ENCODE data around the gene GTF2F1.

The GTF2F1 gene

GRCh38 chr19:6396305-6396704 lies 3.3 kb upstream of the GTF2F1 start:
- Histone ChIP-seq H3K9ac (ENCODE audit: low read depth, low read length) (no peak overlapping the region), H3K9me3 (ENCODE audit: control insufficient read depth, insufficient read depth, low read length) (no peaks in the 10 kb centered on the region), H3K27me3 (ENCODE audit: control insufficient read depth, insufficient read depth, low read length) (no peaks in the 10 kb centered on the region), H3K4me1 (ENCODE audit: control insufficient read depth, insufficient read depth, low read length) (no peaks in the 10 kb centered on the region), H3K4me3 (ENCODE audit: low read depth, low read length) (no peak overlapping the region), H3K36me3 (ENCODE audit: control insufficient read depth, insufficient read depth, low read length) (no peaks in the 10 kb centered on the region)

GRCh38 chr19:6394831-6395230 lies 1.9 kb upstream of the GTF2F1 start:
- Histone ChIP-seq H3K36me3 (ENCODE audit: control insufficient read depth, insufficient read depth, low read length) (peaks cover 5% of the 10 kb centered on the region), H3K9me3 (ENCODE audit: control insufficient read depth, insufficient read depth, low read length) (no peaks in the 10 kb centered on the region), H3K9ac (ENCODE audit: low read depth, low read length) (no peak overlapping the region), H3K4me1 (ENCODE audit: control insufficient read depth, insufficient read depth, low read length) (no peaks in the 10 kb centered on the region), H3K27me3 (ENCODE audit: control insufficient read depth, insufficient read depth, low read length) (no peaks in the 10 kb centered on the region), H3K4me3 (ENCODE audit: low read depth, low read length) (no peak overlapping the region)

GRCh38 chr19:6393983-6394412 lies 1.0 kb upstream of the GTF2F1 start:
- no peaks in the 10 kb centered on the region for H3K9me3 ChIP-seq (ENCODE audit: control insufficient read depth, insufficient read depth, low read length)
- H3K4me3 ChIP-seq (ENCODE audit: low read depth, low read length): peak overlapping the region; percentile 98
- no peaks in the 10 kb centered on the region for H3K4me1 ChIP-seq (ENCODE audit: control insufficient read depth, insufficient read depth, low read length)
- H3K9ac ChIP-seq (ENCODE audit: low read depth, low read length): peak overlapping the region; percentile 60
- peaks cover 9% of the 10 kb centered on the region for H3K36me3 ChIP-seq (ENCODE audit: control insufficient read depth, insufficient read depth, low read length)
- H3K27me3 ChIP-seq (ENCODE audit: control insufficient read depth, insufficient read depth, low read length): no peaks in the 10 kb centered on the region

GRCh38 chr19:6392221-6393073 lies 517 bp downstream of the GTF2F1 start:
- peak overlapping the region; percentile 98 for H3K4me3 ChIP-seq (ENCODE audit: low read depth, low read length)

GRCh38 chr19:6387372-6387771 lies 5.6 kb downstream of the GTF2F1 start:
- no peaks in the 10 kb centered on the region for H3K9me3 ChIP-seq (ENCODE audit: control insufficient read depth, insufficient read depth, low read length)
- H3K4me1 ChIP-seq (ENCODE audit: control insufficient read depth, insufficient read depth, low read length): no peaks in the 10 kb centered on the region
- H3K36me3 ChIP-seq (ENCODE audit: control insufficient read depth, insufficient read depth, low read length): peaks cover 45% of the 10 kb centered on the region
- no peak overlapping the region for H3K9ac ChIP-seq (ENCODE audit: low read depth, low read length)
- H3K4me3 ChIP-seq (ENCODE audit: low read depth, low read length): no peak overlapping the region
- no peaks in the 10 kb centered on the region for H3K27me3 ChIP-seq (ENCODE audit: control insufficient read depth, insufficient read depth, low read length)

More at GRCh38 chr19:6392221-6393073, 517 bp downstream of the GTF2F1 start:
- H3K4me1 ChIP-seq (ENCODE audit: control insufficient read depth, insufficient read depth, low read length): no peaks in the 10 kb centered on the region
- H3K27me3 ChIP-seq (ENCODE audit: control insufficient read depth, insufficient read depth, low read length): no peaks in the 10 kb centered on the region
- H3K9ac ChIP-seq (ENCODE audit: low read depth, low read length): peak overlapping the region; percentile 94
- peaks cover 21% of the 10 kb centered on the region for H3K36me3 ChIP-seq (ENCODE audit: control insufficient read depth, insufficient read depth, low read length)
- no peaks in the 10 kb centered on the region for H3K9me3 ChIP-seq (ENCODE audit: control insufficient read depth, insufficient read depth, low read length)

GRCh38 chr19:6384381-6384780 lies 8.6 kb downstream of the GTF2F1 start:
- peaks cover 65% of the 10 kb centered on the region for H3K36me3 ChIP-seq (ENCODE audit: control insufficient read depth, insufficient read depth, low read length)
- no peaks in the 10 kb centered on the region for H3K9me3 ChIP-seq (ENCODE audit: control insufficient read depth, insufficient read depth, low read length)
- H3K9ac ChIP-seq (ENCODE audit: low read depth, low read length): no peak overlapping the region
- no peaks in the 10 kb centered on the region for H3K4me1 ChIP-seq (ENCODE audit: control insufficient read depth, insufficient read depth, low read length)
- H3K4me3 ChIP-seq (ENCODE audit: low read depth, low read length): no peak overlapping the region
- no peaks in the 10 kb centered on the region for H3K27me3 ChIP-seq (ENCODE audit: control insufficient read depth, insufficient read depth, low read length)

GRCh38 chr19:6383188-6383587 lies 9.8 kb downstream of the GTF2F1 start:
- peaks cover 58% of the 10 kb centered on the region for H3K36me3 ChIP-seq (ENCODE audit: control insufficient read depth, insufficient read depth, low read length)
- H3K9me3 ChIP-seq (ENCODE audit: control insufficient read depth, insufficient read depth, low read length): no peaks in the 10 kb centered on the region
- no peak overlapping the region for H3K9ac ChIP-seq (ENCODE audit: low read depth, low read length)
- no peaks in the 10 kb centered on the region for H3K4me1 ChIP-seq (ENCODE audit: control insufficient read depth, insufficient read depth, low read length)
- H3K27me3 ChIP-seq (ENCODE audit: control insufficient read depth, insufficient read depth, low read length): no peaks in the 10 kb centered on the region
- no peak overlapping the region for H3K4me3 ChIP-seq (ENCODE audit: low read depth, low read length)

GRCh38 chr19:6381030-6381750 lies 11.8 kb downstream of the GTF2F1 start:
- Histone ChIP-seq H3K4me1 (ENCODE audit: control insufficient read depth, insufficient read depth, low read length) (no peaks in the 10 kb centered on the region), H3K27me3 (ENCODE audit: control insufficient read depth, insufficient read depth, low read length) (no peaks in the 10 kb centered on the region), H3K9ac (ENCODE audit: low read depth, low read length) (no peak overlapping the region), H3K36me3 (ENCODE audit: control insufficient read depth, insufficient read depth, low read length) (peaks cover 48% of the 10 kb centered on the region), H3K9me3 (ENCODE audit: control insufficient read depth, insufficient read depth, low read length) (no peaks in the 10 kb centered on the region), H3K4me3 (ENCODE audit: low read depth, low read length) (no peak overlapping the region)

GRCh38 chr19:6379744-6380143 lies 13.2 kb downstream of the GTF2F1 start:
- H3K9ac ChIP-seq (ENCODE audit: low read depth, low read length): no peak overlapping the region
- no peaks in the 10 kb centered on the region for H3K9me3 ChIP-seq (ENCODE audit: control insufficient read depth, insufficient read depth, low read length)
- H3K36me3 ChIP-seq (ENCODE audit: control insufficient read depth, insufficient read depth, low read length): peaks cover 53% of the 10 kb centered on the region

GRCh38 chr19:6378486-6378885 lies 14.5 kb downstream of the GTF2F1 start:
- no peaks in the 10 kb centered on the region for H3K27me3 ChIP-seq (ENCODE audit: control insufficient read depth, insufficient read depth, low read length)
- H3K4me3 ChIP-seq (ENCODE audit: low read depth, low read length): no peak overlapping the region
- H3K9ac ChIP-seq (ENCODE audit: low read depth, low read length): no peak overlapping the region
- peaks cover 49% of the 10 kb centered on the region for H3K36me3 ChIP-seq (ENCODE audit: control insufficient read depth, insufficient read depth, low read length)
- no peaks in the 10 kb centered on the region for H3K9me3 ChIP-seq (ENCODE audit: control insufficient read depth, insufficient read depth, low read length)
- H3K4me1 ChIP-seq (ENCODE audit: control insufficient read depth, insufficient read depth, low read length): no peaks in the 10 kb centered on the region

More at GRCh38 chr19:6379744-6380143, 13.2 kb downstream of the GTF2F1 start:
- Histone ChIP-seq H3K4me3 (ENCODE audit: low read depth, low read length) (no peak overlapping the region), H3K4me1 (ENCODE audit: control insufficient read depth, insufficient read depth, low read length) (no peaks in the 10 kb centered on the region), H3K27me3 (ENCODE audit: control insufficient read depth, insufficient read depth, low read length) (no peaks in the 10 kb centered on the region)

GRCh38 chr19:6378041-6378440 lies 14.9 kb downstream of the GTF2F1 start:
- no peaks in the 10 kb centered on the region for H3K9me3 ChIP-seq (ENCODE audit: control insufficient read depth, insufficient read depth, low read length)

More at GRCh38 chr19:6378041-6378440, 14.9 kb downstream of the GTF2F1 start:
- H3K4me3 ChIP-seq (ENCODE audit: low read depth, low read length): no peak overlapping the region
- no peaks in the 10 kb centered on the region for H3K4me1 ChIP-seq (ENCODE audit: control insufficient read depth, insufficient read depth, low read length)
- H3K36me3 ChIP-seq (ENCODE audit: control insufficient read depth, insufficient read depth, low read length): peaks cover 45% of the 10 kb centered on the region
- H3K27me3 ChIP-seq (ENCODE audit: control insufficient read depth, insufficient read depth, low read length): no peaks in the 10 kb centered on the region
- no peak overlapping the region for H3K9ac ChIP-seq (ENCODE audit: low read depth, low read length)

Measured in iPS-15b (cell line).